Fibroblast of skin of left biceps (primary cell): ENCODE data around the gene RASSF8.

Experiments
- DNase-seq, 2 experiments: peaks; one replicate each; pipeline ENCODE4 v3.0.0-alpha.2; 2013; ENCODE audit warnings: low read depth in 2 of 2

RASSF8 gene, protein sequence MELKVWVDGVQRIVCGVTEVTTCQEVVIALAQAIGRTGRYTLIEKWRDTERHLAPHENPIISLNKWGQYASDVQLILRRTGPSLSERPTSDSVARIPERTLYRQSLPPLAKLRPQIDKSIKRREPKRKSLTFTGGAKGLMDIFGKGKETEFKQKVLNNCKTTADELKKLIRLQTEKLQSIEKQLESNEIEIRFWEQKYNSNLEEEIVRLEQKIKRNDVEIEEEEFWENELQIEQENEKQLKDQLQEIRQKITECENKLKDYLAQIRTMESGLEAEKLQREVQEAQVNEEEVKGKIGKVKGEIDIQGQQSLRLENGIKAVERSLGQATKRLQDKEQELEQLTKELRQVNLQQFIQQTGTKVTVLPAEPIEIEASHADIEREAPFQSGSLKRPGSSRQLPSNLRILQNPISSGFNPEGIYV

DNA sequence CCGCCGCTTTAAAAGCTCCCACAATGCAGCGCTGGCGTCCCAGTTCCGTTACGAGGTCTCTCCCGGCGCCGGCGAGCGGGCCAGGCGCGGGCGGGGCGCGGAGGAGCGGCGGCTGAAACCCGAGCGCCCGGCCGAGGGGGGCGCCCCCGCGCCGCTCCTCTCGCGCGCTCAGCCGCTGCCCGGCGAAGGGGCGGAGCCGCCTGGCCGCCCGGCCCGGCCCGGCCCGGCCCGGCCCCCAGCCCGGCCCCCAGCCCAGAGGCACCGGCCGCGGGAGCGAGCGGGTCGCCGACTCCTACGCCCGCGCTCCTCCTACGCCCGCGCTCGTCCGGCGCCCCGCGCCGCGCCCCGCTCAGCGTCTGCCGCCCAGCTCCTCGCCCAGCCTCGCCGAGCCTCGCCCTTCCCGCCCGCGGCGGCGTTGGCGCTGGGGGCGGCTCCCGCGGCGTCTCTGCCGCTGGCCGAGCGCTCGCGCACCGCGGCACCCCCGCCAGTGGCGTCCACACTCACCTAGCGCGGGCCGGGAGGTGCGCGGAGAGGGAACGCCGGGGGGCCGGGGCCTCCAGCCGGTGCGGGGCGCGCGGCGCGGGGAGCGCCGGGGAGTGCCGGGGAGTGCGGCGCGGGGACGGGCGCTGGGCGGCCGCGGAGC lies at the start of gene RASSF8:
Gene RASSF8, plus strand, starts transcription at position 255 of the 643 bp plus-strand sequence. CDS start 96,662 bp downstream, outside the sequence.
- DNase-seq, result peak; percentile 44 to 54

DNA sequence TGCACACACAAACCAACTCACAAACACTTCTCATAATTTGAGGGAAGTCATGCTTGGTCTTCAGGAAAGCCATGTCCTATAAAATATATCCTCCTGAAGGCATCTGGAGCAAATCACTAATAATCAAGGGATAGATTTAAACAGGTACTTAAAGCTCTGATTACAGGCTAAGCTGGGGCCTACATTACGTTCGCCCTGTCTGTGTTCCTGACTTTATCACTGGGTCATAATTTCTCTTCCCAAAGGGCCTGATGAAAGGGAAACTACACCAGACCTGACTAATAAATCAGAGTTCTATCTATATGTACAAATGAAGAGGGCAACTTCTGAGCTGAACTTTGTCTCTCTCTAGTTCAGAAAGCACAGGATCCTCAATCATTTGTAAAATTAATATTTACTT lies 43.9 kb upstream of the RASSF8 start:
- no peak for DNase-seq

DNA sequence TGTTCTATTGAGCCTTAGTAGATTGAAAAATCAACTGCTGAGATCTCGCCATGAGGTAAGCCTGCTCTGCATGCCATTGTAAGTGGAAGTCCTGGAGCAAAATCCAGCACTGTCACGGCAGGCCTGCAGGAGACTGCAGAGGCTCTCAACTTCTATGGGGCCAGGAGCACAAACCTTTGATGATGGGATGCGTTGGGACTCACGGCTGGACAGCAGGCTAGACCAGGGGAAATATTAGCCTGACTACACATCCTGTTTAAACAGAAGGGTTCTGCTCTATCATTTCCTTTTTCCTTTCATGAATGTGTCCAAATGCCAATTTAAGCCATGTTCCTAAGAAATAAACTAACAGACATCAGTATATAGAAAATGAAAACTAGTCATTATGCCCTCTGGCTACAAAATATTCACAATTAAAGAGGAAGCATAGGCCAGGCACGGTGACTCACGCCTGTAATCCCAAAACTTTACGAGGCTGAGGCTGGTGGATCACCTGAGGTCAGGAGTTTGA lies 33.9 kb upstream of the RASSF8 start:
- DNase-seq, result no peak

DNA sequence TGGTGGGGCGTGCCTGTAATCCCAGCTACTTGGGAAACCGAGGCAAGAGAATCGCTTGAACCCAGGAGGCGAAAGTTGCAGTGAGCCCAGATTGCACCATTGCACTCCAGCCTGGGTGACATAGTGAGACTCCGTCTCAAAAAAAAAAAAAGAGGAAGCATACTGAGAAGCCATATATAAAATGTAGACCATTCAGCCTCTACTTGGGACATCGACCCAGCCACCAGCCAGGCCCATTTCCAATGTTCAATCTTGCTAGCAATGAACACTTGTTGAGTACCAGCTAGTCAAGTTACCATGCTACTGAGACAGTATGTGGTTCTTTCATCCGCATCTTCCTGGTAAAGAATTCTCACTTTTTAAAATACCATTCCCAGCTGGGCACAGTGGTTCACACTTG lies 33.4 kb upstream of the RASSF8 start:
- no peak for DNase-seq

DNA sequence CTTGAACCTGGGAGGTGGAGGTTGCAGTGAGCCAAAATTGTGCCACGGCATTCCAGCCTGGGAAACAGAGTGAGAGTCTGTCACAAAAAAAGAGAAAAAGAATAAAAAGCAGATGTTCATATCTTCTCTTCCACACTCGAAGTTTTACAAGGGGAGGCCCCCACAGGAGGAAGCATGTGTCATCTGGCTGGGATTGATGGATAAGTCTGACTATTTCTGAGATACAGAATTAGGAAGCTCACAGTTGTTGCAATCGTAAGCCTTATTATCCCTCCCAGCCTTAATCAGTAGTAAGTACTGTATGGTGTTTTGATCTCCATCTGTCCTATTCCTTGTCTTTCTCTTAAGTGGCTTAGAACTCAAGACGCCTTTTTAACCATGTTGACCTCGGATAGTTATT lies 31.9 kb upstream of the RASSF8 start:
- peak in 1 of 2 experiments; percentile 13 for DNase-seq

DNA sequence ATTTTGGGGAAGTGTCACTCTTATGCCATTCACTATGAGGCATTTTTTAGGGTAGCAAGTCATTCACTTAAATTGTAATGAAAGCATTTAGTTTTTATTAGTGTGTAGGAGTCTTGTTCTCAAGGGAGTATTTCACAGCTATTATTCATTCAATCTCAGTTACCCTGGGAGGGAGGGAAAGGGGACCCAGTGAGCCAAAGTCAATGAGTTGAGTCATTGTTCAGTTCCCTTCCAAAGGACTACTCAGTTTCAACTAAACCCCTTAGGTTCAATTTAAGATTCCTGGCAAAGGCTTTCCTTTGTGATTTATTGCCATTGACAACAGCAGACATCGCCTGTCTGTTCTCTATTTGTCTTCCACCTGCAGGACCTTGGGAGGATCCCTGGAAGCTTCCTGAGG lies 29.3 kb upstream of the RASSF8 start:
- DNase-seq, result peak; percentile 4 to 6

DNA sequence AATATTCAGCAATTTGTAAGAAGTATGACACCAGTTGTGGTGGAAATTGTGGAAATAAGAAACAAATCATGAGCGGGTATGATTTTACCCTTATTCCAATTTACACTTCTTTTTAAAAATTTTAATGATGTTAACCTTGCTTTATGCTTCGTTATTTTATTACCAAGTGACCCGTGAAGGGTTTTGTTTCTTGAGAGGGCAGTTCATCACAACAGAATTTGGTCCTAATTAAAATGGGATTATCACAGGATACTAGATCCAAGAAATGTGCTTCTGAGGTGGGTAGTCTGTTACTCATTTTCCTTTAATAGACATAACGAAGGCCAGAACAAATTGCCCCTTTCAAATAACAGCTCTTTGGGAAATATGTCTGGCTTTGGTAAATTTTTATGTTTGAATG lies 25.5 kb upstream of the RASSF8 start:
- no peak for DNase-seq

DNA sequence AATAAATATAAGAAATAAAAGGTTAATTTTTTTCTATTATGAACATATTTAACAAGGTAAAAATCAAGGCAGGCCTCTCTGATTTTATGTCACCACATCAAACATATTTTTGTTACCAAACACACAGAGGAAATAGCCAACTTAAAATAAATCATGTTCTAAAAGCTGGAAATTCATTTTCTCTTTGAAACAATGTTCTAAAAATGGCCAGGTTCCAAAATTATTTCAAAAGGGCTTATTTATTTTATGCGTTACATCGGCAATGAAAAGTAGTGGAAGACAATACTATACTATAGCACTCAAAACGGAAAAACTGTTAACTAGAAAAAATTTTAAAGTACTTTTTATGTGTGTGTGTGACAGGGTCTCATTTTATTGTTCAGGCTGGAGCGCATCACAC lies 24.0 kb upstream of the RASSF8 start:
- no peak for DNase-seq

DNA sequence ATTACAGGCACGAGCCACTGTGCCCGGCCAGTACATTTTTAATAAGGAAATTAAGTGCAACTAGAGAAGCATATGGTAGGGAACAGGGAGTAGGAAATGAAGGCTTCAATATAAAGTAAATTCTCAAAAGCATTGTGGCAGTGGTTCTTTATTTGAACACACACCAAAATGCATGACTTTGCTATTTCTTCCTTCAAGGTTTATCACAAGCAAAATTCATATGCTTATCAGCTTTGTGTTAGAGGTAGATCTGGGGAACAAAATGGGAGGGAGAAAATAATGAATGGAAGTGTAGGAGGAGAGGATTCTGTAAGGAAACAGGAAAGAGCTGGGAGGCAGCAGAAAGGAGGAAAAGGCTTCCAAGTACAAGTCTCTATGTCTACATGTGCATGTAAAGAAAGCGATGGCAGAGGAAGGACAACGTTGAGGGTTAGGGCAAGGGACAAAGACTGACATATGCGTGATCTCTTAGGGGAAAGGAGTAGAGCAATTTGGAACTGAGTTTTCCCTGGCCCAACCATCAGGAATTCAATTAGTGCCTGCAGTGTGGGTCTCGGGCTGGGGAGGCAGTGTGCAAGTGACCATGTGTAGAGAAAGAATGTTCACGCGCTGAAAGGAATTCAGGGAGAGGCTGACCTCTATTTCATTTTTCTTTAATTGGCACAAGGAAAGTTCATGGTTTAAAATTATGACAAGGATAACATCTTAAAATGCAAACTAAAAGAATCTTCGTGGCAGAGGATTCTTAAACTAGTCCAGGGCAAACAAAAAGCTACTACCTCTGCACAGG lies 22.9 kb upstream of the RASSF8 start:
- DNase-seq, result no peak

DNA sequence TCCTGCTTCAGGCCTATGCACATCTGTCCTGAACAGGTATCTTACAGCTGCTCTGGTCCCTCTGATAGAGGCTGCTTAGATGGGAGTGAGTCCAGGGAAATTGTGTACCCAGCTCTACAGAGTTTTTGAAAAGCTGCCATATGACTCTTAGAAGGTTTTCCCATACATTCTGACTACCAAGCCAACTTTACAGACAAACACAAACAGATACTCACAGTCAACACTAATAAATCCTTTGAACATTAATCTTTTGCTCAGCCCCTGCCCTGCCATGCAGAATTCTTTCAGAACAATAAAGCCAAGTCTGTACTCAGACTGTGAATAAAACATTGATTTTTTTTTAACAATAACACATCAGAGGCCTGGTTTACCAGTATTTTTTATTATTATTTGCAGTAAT lies 21.4 kb upstream of the RASSF8 start:
- DNase-seq, result no peak

DNA sequence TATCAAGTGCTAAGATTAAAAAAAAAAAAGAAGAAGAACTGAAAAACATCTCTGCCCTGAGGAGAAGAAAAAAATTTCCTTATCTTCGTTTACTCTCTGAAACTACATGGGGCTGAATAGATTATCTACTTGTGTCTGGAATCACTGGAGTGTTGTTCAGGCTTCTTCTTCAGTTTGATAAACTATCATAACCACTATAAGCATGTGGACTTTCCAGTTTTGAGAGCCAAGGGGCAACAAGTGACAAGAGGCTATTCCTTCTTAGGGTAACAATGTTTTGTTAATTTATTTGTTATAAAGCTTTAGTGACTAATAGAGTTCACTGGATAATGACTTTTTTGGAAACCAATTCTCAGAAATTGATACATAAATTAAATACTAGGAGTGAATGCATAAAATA lies 19.9 kb upstream of the RASSF8 start:
- no peak for DNase-seq

DNA sequence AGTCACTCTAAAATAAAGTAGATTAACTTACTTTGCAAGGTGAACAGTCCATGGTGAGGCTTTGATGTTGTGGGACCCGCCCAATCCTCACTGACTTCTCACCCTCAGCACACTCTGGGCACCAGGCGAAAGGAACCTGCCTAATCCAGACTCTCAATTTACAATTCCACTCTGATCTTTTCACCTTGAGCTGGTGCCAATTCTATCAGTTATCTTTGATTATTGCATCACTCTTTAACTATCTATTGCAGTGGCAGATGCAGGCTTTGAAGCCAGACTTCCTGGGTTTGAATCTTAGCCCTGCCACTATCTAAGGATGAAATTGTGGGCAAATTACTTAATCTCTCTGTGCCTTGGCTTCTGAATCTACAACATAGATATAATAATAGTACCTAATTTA lies 18.9 kb upstream of the RASSF8 start:
- DNase-seq, result no peak

DNA sequence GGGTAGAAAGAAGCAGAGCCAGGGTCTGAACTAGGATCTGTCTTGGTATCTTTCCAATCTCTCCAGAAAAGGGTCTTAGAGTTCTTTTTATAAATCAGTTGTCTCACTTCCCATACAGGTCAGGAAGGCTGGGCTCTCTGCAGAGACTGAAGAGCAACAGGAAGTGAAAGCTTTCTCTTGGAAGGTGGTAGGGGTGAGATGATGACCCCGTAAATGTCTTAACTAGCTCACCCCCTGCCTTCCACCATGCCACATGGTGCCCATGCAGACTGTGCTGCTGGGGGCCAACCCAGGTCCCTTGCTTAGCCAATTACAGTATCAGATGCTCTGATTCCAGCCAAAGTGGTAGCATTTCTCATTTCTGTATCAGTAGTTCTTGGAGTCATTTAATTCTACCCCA lies 17.6 kb upstream of the RASSF8 start:
- no peak for DNase-seq

DNA sequence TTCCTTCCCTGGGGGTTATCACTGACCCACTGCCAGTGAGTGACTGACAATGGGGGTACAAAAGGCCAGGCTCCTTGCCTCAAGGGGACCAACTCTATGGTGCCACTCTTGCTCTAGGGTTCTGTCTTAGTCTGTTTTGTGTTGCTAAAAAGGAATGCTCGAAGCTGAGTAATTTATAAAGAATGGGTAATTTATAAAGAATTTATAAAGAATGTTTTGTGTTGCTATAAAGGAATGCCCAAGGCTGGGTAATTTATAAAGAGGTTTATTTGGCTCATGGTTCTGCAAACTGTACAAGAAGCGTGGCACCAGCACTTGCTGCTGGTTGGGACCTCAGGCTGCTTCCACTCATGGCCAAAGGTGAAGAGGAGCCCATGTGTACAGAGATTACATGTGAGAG lies 15.8 kb upstream of the RASSF8 start:
- DNase-seq, result no peak

DNA sequence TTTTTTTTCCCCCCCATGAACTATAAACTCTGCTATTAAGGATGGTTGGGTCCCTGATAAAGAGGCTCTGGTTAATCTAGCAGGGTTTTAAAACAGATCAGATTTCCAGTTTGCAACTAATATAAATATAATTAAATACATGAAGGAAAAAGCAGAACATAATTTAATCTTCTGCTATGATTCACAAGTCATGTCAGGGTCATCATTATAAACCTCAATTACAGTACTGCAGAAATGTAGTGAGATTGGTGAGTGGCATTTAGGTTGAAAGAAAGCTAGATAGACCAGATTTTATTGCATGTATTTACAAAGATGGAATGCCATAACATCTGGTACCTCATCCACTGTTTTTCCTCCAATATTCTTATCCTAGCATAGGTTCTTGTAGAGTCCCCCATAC lies 14.5 kb upstream of the RASSF8 start:
- no peak for DNase-seq

DNA sequence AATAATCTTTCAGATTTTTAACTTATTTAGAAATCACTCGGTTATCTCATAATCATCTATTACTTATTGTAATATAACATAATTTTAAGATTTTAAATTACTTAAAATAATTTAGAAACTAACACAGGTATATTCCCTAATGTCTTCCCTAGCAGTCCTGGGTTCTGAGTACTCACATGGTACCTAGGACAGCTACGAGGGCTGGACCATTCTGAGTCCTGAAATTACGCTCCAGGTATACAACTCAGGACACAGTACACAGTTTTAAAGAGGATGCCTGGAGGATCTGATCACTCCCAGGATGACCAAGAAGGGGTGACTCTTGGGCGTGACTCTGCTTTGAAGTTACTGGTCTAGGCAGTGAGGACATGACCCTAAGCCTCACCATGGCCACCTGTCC lies 9.1 kb upstream of the RASSF8 start:
- no peak for DNase-seq

DNA sequence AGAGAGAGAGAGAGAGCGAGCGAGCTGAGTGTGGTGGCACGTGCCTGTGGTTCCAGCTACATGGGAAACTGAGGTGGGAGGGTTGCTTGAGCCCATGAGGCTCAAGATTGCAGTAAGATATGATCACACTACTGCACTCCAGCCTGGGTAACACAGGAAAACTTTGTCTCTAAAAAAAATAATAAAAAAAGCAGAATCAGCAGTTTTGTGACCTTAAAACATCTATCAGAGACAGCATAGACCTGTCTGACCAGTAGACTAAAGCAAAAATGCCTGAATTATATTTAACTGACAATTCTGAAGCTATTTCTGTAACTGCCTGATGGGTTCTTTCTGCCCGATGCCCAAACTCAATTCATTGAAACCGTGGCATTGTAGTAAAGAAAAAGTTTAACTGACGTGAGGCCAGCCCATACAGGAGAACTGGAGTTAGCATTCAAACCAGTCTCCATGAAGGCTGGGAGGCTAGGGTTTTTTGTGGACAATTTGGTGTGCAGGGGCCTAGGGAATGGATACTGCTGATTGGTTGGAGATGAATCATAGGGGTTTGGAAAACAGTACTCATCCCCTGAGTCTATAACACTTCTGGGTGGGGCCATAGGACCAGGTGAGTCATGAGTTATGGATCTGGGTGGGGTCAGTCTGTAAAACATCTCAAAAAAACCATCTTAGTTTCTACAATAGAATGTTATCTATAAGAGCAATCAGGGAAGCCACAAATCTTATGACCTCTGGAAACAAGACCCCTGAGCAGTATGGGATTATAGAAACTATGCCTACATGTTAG lies 8.0 kb upstream of the RASSF8 start:
- DNase-seq, result no peak

DNA sequence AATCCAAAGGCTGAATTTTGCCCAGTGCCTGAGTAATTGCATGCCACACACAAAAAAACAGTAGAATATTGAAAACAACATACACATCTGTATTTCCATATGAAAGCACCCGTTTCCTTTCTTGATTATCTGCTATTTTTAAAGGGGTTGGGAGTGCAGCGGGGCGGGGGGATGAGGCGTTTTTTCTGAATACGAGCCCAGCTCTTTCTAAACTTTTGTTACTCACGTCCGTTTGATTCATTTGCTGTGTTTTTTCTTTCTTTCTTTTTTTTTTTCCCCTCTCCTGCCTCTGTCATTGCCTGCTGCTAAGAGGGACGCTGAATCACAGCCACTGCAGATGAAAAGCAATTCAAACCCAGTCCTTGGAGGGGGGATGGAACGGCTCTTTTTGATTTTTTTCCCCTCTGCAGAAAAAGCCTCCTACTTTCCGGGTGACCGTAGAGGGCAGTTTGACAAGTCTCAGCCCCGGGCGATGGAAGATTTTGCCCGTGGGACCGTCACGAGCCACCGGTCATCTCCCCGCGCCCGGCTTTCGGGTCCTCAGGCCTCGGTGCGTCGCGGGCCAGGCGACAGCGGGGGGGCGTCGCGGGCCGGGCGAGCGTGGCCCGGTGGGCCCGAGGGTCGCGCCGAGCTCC lies 572 bp upstream of the RASSF8 start:
- peak; percentile 39 to 47 for DNase-seq

DNA sequence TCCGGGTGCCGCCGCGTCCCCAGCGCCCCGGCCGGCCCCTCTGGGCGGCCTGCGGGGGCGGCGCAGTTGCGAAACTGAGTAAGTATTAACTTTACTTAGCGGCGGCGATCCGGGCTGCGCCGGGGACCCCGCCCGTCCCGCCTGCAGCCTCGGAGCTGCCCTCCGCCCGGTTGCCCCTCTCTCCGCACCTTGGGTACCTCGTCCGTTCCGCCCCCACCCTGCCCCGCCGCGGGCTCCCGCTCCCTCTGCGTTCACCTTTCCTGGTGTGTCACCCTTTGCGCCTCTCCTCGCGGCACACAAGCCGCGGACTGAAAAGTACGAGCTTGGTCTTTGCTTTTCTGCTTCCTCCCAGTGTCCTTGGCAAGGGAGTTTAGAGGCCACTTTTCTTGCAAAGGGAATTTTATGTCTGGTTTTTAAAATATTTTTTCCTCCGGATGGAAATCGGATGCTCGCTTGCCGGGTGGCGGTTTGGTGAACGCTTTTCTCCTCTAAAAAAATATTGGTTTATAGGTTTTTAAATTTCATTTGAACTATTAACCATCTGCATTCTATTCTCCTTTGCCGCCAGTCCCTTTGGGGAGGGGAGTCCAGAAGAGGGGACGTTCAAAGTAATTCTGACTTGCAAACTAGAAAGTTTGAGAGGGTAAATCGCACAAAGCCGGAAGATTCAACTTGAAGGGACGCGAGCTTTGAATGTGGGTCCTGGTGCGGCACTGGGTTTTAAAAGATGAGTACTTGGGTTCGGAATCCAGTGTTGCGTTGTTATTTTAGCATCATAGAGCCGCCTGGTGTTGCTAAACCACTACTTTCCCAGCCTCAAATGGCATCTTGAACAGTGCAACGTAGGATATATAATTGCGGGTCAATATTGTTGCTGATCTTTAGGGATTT lies 834 bp downstream of the RASSF8 start:
- DNase-seq, result peak; percentile 53 to 60

DNA sequence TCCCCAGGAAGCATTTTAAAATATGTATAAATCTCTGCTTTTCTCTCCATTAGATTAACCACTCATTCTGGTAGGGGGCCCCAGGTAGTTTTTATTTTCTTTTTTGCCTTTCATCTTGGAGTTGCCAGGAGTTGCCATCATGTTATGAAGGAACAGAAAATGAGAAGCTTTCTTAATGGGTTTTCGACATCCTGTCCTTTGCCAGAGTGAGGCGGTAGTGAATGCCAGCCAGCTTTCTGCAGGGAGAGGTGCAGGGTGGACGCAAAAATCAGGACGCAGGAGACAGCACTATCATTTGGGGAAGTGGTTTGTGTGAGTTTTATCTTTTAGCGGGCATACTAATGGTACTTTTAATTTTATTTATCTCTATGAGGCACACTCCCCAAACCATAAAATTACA lies 1.7 kb downstream of the RASSF8 start:
- DNase-seq, result no peak
